Measurements from ENCODE around the gene SMPD3. TPM values are rescaled to one million over a fixed set of nuclear protein-coding genes. Genes with fewer than 3 reads are reported as not detected.

SMPD3 gene
- total RNA-seq, 1 experiment from 2014 or later = 0.89 TPM

DNA sequence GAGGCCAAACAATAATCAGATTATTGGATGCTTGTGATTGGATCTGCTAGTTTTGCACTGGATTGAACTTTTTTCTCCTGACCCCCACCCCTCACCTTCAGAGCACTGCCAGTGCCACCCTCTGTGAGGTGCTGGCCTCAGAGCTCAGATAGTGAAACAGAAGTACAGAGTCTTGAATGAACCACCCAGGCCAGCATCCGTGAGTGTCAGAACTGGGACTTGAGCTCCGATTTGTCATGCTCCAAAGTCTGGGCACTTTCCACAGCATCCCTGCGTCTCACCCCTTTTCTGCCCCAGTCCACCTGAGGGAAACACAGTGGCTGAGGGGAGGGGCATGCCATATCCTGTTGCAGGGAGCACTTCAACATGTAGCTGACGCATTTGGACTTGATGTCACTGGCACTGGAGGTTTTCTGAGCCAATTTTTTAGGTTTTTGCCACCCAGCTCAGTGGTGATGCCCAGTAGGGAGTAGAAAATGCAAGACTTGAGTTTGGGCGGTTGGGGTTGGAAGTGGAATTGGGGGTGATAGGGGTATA is 47.3 kb downstream of the SMPD3 start:
- H3K79me2 ChIP-seq (ENCODE audit: insufficient read depth, low read length) = no peaks in the 10 kb centered on the region
- H3K9ac ChIP-seq (ENCODE audit: low read length) = no peak overlapping the region
- intact Hi-C loops (cut with micrococcal nuclease) = no loop called here
- DNase-seq (ENCODE audit: low read depth, low spot score) = no peak
- H3K9me2 ChIP-seq (ENCODE audit: insufficient read depth) = no peaks in the 10 kb centered on the region
- POLR2A ChIA-PET = no interaction called here
- no TSS peak for BruUV-seq (replicated peaks)
- TF ChIP-seq TCF7L2 (IDR thresholded peaks at IDR 0.05; ENCODE audit: borderline replicate concordance, extremely low read depth, insufficient read depth, insufficient read length) (no peak), SIN3A (IDR thresholded peaks at IDR 0.05; ENCODE audit: low read depth) (no peak), RAD21 (IDR thresholded peaks at IDR 0.05; ENCODE audit: low read depth) (no peak), EZH2 (IDR thresholded peaks at IDR 0.05) (no peak), SP1 (IDR thresholded peaks at IDR 0.05; ENCODE audit: low read depth) (no peak), CEBPB (IDR thresholded peaks at IDR 0.05; ENCODE audit: low read depth) (no peak), EGR1 (IDR thresholded peaks at IDR 0.05; ENCODE audit: low read depth) (no peak), ZNF274 (IDR thresholded peaks at IDR 0.05; ENCODE audit: low read depth, low read length) (no peak), SRF (IDR thresholded peaks at IDR 0.05; ENCODE audit: low read depth) (no peak), POLR2AphosphoS5 (IDR thresholded peaks at IDR 0.05; ENCODE audit: low read depth, low read length) (no peak)
- TF ChIP-seq, protein P1, sequence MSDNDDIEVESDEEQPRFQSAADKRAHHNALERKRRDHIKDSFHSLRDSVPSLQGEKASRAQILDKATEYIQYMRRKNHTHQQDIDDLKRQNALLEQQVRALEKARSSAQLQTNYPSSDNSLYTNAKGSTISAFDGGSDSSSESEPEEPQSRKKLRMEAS (IDR thresholded peaks at IDR 0.05) = no peak
- TF ChIP-seq, protein P2, sequence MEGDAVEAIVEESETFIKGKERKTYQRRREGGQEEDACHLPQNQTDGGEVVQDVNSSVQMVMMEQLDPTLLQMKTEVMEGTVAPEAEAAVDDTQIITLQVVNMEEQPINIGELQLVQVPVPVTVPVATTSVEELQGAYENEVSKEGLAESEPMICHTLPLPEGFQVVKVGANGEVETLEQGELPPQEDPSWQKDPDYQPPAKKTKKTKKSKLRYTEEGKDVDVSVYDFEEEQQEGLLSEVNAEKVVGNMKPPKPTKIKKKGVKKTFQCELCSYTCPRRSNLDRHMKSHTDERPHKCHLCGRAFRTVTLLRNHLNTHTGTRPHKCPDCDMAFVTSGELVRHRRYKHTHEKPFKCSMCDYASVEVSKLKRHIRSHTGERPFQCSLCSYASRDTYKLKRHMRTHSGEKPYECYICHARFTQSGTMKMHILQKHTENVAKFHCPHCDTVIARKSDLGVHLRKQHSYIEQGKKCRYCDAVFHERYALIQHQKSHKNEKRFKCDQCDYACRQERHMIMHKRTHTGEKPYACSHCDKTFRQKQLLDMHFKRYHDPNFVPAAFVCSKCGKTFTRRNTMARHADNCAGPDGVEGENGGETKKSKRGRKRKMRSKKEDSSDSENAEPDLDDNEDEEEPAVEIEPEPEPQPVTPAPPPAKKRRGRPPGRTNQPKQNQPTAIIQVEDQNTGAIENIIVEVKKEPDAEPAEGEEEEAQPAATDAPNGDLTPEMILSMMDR (IDR thresholded peaks at IDR 0.05 in 2 of 3, conservative IDR thresholded peaks at IDR 0.05 in 1 of 3; ENCODE audit: borderline replicate concordance in 1 of 3, insufficient read depth in 1 of 3, low read depth in 2 of 3, low read length in 2 of 3) = no peak
- TF ChIP-seq, protein P3, sequence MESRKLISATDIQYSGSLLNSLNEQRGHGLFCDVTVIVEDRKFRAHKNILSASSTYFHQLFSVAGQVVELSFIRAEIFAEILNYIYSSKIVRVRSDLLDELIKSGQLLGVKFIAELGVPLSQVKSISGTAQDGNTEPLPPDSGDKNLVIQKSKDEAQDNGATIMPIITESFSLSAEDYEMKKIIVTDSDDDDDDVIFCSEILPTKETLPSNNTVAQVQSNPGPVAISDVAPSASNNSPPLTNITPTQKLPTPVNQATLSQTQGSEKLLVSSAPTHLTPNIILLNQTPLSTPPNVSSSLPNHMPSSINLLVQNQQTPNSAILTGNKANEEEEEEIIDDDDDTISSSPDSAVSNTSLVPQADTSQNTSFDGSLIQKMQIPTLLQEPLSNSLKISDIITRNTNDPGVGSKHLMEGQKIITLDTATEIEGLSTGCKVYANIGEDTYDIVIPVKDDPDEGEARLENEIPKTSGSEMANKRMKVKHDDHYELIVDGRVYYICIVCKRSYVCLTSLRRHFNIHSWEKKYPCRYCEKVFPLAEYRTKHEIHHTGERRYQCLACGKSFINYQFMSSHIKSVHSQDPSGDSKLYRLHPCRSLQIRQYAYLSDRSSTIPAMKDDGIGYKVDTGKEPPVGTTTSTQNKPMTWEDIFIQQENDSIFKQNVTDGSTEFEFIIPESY (IDR thresholded peaks at IDR 0.05; ENCODE audit: extremely low read depth, insufficient replicate concordance, low read length) = no peak
- H3K27me3 ChIP-seq (ENCODE audit: insufficient read depth, low read length) = no peaks in the 10 kb centered on the region
- no peaks in the 10 kb centered on the region for H4K20me1 ChIP-seq (ENCODE audit: insufficient read depth)
- CTCF ChIA-PET = interaction anchor here (1.1 kb wide), 1 partner anchor 120 kb away, joined by 3 read pairs; no protein-coding TSS in a partner anchor
- no peaks in the 10 kb centered on the region for H3K9me3 ChIP-seq (ENCODE audit: control insufficient read depth in 1 of 2, insufficient read depth in 1 of 2, low read depth in 1 of 2, low read length in 2 of 2)
- no peak overlapping the region for H3K4me2 ChIP-seq (ENCODE audit: low read length)
- H3K27ac ChIP-seq (ENCODE audit: low read depth, low read length) = no peak overlapping the region
- peaks cover 0 to 30% of the 10 kb centered on the region in 2 experiments; a peak in 2 of 4 replicates for H3K4me1 ChIP-seq (ENCODE audit: control insufficient read depth in 1 of 2, insufficient read depth in 2 of 2, low read length in 2 of 2)
- no peaks in the 10 kb centered on the region for H3K36me3 ChIP-seq (ENCODE audit: control insufficient read depth in 1 of 2, insufficient read depth in 2 of 2, low read length in 2 of 2)
- no peak overlapping the region for H3K4me3 ChIP-seq (replicated peaks in 1 of 2; ENCODE audit: low read depth in 1 of 2, low read length in 2 of 2)
- H2AFZ ChIP-seq (ENCODE audit: low read depth, low read length, poor library complexity, severe bottlenecking) = no peak overlapping the region
- RAD21 ChIA-PET (ENCODE audit: low non-redundant PET in 1 of 2, low total read pairs in 2 of 2, uncharacterized antibody in 2 of 2, unreplicated experiment in 2 of 2) = no interaction called here
- no peak for ATAC-seq

All from HCT116 (cell line).